Activated CD8-positive, alpha-beta T cell treated with anti-CD3 and anti-CD28 coated beads for 36 hours (primary cell): ENCODE data around the gene CST7. TPM values are rescaled to one million over a fixed set of nuclear protein-coding genes. Genes with fewer than 3 reads are reported as not detected.
A peak's percentile ranks its signal among the peaks of the same experiment; 100 is the strongest.

Experiments
- ATAC-seq: fragments of 200-7000 bp; cut with Tn5 transposase; one replicate; pipeline ENCODE4 v1.10.0; 2021; ENCODE audit warnings: mild to moderate bottlenecking, moderate library complexity
- CTCF ChIA-PET: fragments of 350-600 bp; sonication (Branson Sonifier 250); formaldehyde crosslinking; loops from one replicate; lab custom pipeline; 2021; ENCODE audit warnings: antibody characterized with exemption; lab: Charles Lee
- POLR2A ChIA-PET: fragments of 350-600 bp; sonication (Branson Sonifier 250); formaldehyde crosslinking; loops from one replicate; lab custom pipeline; 2021; ENCODE audit warnings: antibody characterized with exemption; lab: Charles Lee
- DNase-seq: peaks from one replicate; pipeline ENCODE4 v3.0.0-alpha.2; 2020
- H3K27ac Mint-ChIP-seq: one replicate; pipeline ENCODE4 v1.8.0; 2021; ENCODE audit warnings: mild to moderate bottlenecking, mixed read lengths
- H3K27me3 Mint-ChIP-seq: one replicate; pipeline ENCODE4 v1.8.0; 2021; ENCODE audit warnings: mixed read lengths
- H3K36me3 Mint-ChIP-seq: one replicate; pipeline ENCODE4 v1.8.0; 2021; ENCODE audit warnings: low read depth, mixed read lengths
- H3K4me1 Mint-ChIP-seq: one replicate; pipeline ENCODE4 v1.8.0; 2021; ENCODE audit warnings: low read depth, mixed read lengths
- H3K4me3 Mint-ChIP-seq: one replicate; pipeline ENCODE4 v1.8.0; 2021; ENCODE audit warnings: mild to moderate bottlenecking, moderate library complexity, mixed read lengths
- H3K9me3 Mint-ChIP-seq: one replicate; pipeline ENCODE4 v1.8.0; 2021; ENCODE audit warnings: mixed read lengths
- CTCF ChIP-seq: fragments of 200-600 bp; IDR thresholded peaks from one replicate; pipeline ENCODE4 v1.8.0; 2022; ENCODE audit warnings: antibody characterized with exemption, mild to moderate bottlenecking
- intact Hi-C: fragments of 100-400 bp; cut with micrococcal nuclease; formaldehyde crosslinking; loops from one replicate; pipeline ENCODE4 v1.10.0; 2022
- total RNA-seq, 2 experiments: library from RNA; stranded (reverse); gene quantifications; one replicate each; pipeline ENCODE4 v1.2.3, GENCODE V29; 2021

CST7 gene
- total RNA-seq, 2 experiments from 2014 or later, result 48.5 to 49.3 TPM

- no peaks in the 10 kb centered on the region for H3K27me3 Mint-ChIP-seq
- DNase-seq (no peak), ATAC-seq (no peak)
- peaks cover 7% of the 10 kb centered on the region for H3K9me3 Mint-ChIP-seq
- no peak overlapping the region for H3K27ac Mint-ChIP-seq
- peaks cover 25% of the 10 kb centered on the region for H3K4me1 Mint-ChIP-seq
- no peak for TF ChIP-seq CTCF
- H3K36me3 Mint-ChIP-seq, result peaks cover 79% of the 10 kb centered on the region
- intact Hi-C loops, result loop anchor here (10.0 kb wide), 1 partner anchor 64 kb away; no protein-coding TSS in a partner anchor
- CTCF ChIA-PET, result interaction anchor here (1.5 kb wide), 1 partner anchor 13 kb away, joined by 4 read pairs; no protein-coding TSS in a partner anchor
- POLR2A ChIA-PET, result interaction anchor here (1.0 kb wide), 1 partner anchor 25 kb away, joined by 3 read pairs; no protein-coding TSS in a partner anchor
- H3K4me3 Mint-ChIP-seq, result no peak overlapping the region
Measured at GRCh38 chr20:24979036-24979960, 30.2 kb downstream of the CST7 start.

- DNase-seq (no peak), ATAC-seq (no peak)
- Mint-ChIP-seq H3K9me3 (peaks cover 7% of the 10 kb centered on the region), H3K4me3 (no peak overlapping the region), H3K27ac (no peak overlapping the region), H3K36me3 (peaks cover 74% of the 10 kb centered on the region), H3K27me3 (no peaks in the 10 kb centered on the region), H3K4me1 (peaks cover 35% of the 10 kb centered on the region)
- no peak for TF ChIP-seq CTCF
- ChIA-PET CTCF (interaction anchor here (0.9 kb wide), 1 partner anchor 49 kb away, joined by 4 read pairs; no protein-coding TSS in a partner anchor), POLR2A (interaction anchor here (1.1 kb wide), 1 partner anchor 26 kb away, joined by 4 read pairs; no protein-coding TSS in a partner anchor)
- intact Hi-C loops, result no loop called here
Measured at GRCh38 chr20:24980291-24981053, 31.4 kb downstream of the CST7 start.

GRCh38 chr20:24981282-24981681 is 32.2 kb downstream of the CST7 start:
- no peak overlapping the region for H3K4me3 Mint-ChIP-seq
- ChIA-PET CTCF (no interaction called here), POLR2A (no interaction called here)
- peak overlapping the region; percentile 43 for H3K27ac Mint-ChIP-seq
- TF ChIP-seq CTCF, result no peak
- H3K36me3 Mint-ChIP-seq, result peaks cover 66% of the 10 kb centered on the region
- intact Hi-C loops, result no loop called here
- no peaks in the 10 kb centered on the region for H3K27me3 Mint-ChIP-seq
- H3K4me1 Mint-ChIP-seq, result peaks cover 43% of the 10 kb centered on the region
- DNase-seq (no peak), ATAC-seq (no peak)
- H3K9me3 Mint-ChIP-seq, result peaks cover 4% of the 10 kb centered on the region

- Mint-ChIP-seq H3K4me1 (peaks cover 47% of the 10 kb centered on the region), H3K27me3 (no peaks in the 10 kb centered on the region), H3K27ac (peak overlapping the region; percentile 43), H3K4me3 (no peak overlapping the region), H3K36me3 (peaks cover 64% of the 10 kb centered on the region), H3K9me3 (peaks cover under 1% of the 10 kb centered on the region)
- no peak for TF ChIP-seq CTCF
- DNase-seq, result peak; percentile 31
- ChIA-PET CTCF (no interaction called here), POLR2A (no interaction called here)
- peak; percentile 45 for ATAC-seq
- intact Hi-C loops, result no loop called here
Measured at GRCh38 chr20:24981790-24982189, 32.7 kb downstream of the CST7 start.
